Choroid plexus epithelial cell (primary cell): ENCODE measurements around the gene PLGRKT.
"Not testable (repeated sequence)": the region's sequence is repeated elsewhere in the genome, so short reads cannot be mapped to it uniquely, and the experiment has no call there.

ENCODE experiments used
- DNase-seq: peaks from one replicate; pipeline ENCODE4 v3.0.0-alpha.2; 2010; ENCODE audit warnings: low read depth
- H3K4me3 ChIP-seq: 2 replicates; pipeline ENCODE4 v1.5.1; 2011; ENCODE audit warnings: low read depth, mild to moderate bottlenecking, control low read depth, low read length, moderate library complexity
- CTCF ChIP-seq: conservative IDR thresholded peaks from 2 replicates; pipeline ENCODE4 v1.5.1; 2011; ENCODE audit warnings: low read depth, mild to moderate bottlenecking, control low read depth, inconsistent platforms, low read length, moderate library complexity

PLGRKT gene

GRCh38 chr9:5446451-5447236 is 8.9 kb upstream of the PLGRKT start:
- H3K4me3 ChIP-seq: no peak overlapping the region
- no peak for DNase-seq
- TF ChIP-seq CTCF: no peak

DNA sequence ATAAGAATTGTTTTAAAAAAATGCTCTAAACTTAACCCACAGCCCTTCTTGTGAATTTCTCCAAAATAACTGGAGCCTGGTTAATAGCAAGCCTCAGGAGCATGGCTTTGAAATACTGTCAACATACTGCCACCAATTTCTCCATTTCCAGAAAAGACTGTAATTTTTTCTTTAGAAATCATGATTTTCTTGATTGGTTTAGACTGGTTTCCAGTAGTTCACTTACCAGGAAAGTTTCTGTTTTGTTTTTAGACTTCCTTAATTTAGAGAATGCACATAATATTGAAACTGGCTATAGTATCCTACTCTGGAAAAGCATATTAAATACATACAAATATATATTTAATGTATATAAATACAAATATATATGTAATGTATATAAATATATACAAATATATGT is 8.2 kb upstream of the PLGRKT start:
- TF ChIP-seq CTCF: no peak
- no peak for DNase-seq
- no peak overlapping the region for H3K4me3 ChIP-seq

GRCh38 chr9:5445096-5445495 is 7.4 kb upstream of the PLGRKT start:
- not testable (repeated sequence) for H3K4me3 ChIP-seq, DNase-seq

GRCh38 chr9:5443850-5444249 is 6.1 kb upstream of the PLGRKT start:
- DNase-seq: no peak
- no peak overlapping the region for H3K4me3 ChIP-seq
- no peak for TF ChIP-seq CTCF

GRCh38 chr9:5442400-5443011 is 4.8 kb upstream of the PLGRKT start:
- peak; percentile 82 for DNase-seq
- TF ChIP-seq CTCF: peak; percentile 68
- H3K4me3 ChIP-seq: no peak overlapping the region

- no peak overlapping the region for H3K4me3 ChIP-seq
- DNase-seq: peak; percentile 75
- TF ChIP-seq CTCF: peak; percentile 8
Observed at GRCh38 chr9:5441043-5441442, 3.3 kb upstream of the PLGRKT start.

DNA sequence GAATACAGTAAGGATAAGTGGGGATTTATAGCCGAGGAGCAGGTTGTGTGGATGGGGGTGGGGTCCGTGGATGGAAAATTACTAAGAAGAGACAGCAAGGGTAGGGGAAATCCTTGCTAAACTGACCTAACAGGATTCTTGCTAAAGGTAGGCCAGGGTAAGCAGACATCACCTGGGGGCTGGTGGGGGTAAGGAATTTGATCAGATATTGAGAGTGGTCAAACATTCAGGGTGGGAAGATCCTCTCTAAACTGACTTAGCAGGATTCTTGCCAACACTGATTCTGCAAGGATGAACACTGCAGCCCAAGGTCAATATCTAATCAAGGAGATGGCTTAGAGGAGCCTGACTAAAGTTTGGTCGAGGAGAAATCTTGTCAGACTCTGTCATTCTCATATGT is 2.7 kb upstream of the PLGRKT start:
- no peak for TF ChIP-seq CTCF
- no peak for DNase-seq
- no peak overlapping the region for H3K4me3 ChIP-seq
